ENCODE results near the gene KIF15.

DNA sequence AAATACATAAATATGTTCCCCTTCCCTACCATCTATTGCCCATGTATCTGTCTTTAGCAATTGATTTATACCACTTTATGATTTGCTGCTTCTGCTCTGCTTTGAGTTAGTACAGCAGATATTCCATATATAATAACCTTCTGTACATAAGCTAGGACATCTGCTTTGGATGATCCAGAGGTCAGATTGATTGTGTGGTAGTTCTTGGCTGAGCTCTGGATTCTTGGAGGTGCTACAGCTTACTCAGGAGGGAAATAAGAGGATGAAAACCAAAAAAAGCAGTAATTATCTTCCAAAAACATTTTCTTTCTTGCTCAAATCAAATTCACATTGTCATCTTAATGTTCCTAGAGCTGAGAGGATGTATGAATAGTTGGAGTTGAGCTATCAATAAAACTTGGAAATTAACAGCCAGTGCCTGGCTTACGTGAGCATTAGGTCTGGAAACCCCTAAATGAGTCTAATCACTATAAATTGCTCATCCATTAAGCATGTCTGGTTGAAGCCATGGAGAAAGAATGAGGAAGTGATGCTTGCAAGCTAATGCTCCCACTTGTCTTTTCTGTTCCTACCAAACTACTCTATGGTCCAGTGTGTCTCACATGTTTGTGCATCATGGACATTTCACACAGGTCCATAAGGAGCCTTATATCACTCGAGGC is 63.8 kb downstream of the KIF15 start:
- TF ChIP-seq EZH2 (IDR thresholded peaks at IDR 0.05; ENCODE audit: borderline replicate concordance, insufficient read depth, low read length, poor library complexity, severe bottlenecking) (no peak), RAD21 (conservative IDR thresholded peaks at IDR 0.05) (no peak), EP300 (conservative IDR thresholded peaks at IDR 0.05; ENCODE audit: poor library complexity, severe bottlenecking) (no peak), POLR2AphosphoS5 (IDR thresholded peaks at IDR 0.05) (no peak), TAF1 (IDR thresholded peaks at IDR 0.05; ENCODE audit: low read depth) (no peak), SMC3 (conservative IDR thresholded peaks at IDR 0.05; ENCODE audit: poor library complexity) (no peak), MXI1 (conservative IDR thresholded peaks at IDR 0.05; ENCODE audit: poor library complexity, severe bottlenecking) (no peak)
- TF ChIP-seq, protein P1, sequence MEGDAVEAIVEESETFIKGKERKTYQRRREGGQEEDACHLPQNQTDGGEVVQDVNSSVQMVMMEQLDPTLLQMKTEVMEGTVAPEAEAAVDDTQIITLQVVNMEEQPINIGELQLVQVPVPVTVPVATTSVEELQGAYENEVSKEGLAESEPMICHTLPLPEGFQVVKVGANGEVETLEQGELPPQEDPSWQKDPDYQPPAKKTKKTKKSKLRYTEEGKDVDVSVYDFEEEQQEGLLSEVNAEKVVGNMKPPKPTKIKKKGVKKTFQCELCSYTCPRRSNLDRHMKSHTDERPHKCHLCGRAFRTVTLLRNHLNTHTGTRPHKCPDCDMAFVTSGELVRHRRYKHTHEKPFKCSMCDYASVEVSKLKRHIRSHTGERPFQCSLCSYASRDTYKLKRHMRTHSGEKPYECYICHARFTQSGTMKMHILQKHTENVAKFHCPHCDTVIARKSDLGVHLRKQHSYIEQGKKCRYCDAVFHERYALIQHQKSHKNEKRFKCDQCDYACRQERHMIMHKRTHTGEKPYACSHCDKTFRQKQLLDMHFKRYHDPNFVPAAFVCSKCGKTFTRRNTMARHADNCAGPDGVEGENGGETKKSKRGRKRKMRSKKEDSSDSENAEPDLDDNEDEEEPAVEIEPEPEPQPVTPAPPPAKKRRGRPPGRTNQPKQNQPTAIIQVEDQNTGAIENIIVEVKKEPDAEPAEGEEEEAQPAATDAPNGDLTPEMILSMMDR (IDR thresholded peaks at IDR 0.05; ENCODE audit: poor library complexity, severe bottlenecking), result no peak
- TF ChIP-seq, protein P2, sequence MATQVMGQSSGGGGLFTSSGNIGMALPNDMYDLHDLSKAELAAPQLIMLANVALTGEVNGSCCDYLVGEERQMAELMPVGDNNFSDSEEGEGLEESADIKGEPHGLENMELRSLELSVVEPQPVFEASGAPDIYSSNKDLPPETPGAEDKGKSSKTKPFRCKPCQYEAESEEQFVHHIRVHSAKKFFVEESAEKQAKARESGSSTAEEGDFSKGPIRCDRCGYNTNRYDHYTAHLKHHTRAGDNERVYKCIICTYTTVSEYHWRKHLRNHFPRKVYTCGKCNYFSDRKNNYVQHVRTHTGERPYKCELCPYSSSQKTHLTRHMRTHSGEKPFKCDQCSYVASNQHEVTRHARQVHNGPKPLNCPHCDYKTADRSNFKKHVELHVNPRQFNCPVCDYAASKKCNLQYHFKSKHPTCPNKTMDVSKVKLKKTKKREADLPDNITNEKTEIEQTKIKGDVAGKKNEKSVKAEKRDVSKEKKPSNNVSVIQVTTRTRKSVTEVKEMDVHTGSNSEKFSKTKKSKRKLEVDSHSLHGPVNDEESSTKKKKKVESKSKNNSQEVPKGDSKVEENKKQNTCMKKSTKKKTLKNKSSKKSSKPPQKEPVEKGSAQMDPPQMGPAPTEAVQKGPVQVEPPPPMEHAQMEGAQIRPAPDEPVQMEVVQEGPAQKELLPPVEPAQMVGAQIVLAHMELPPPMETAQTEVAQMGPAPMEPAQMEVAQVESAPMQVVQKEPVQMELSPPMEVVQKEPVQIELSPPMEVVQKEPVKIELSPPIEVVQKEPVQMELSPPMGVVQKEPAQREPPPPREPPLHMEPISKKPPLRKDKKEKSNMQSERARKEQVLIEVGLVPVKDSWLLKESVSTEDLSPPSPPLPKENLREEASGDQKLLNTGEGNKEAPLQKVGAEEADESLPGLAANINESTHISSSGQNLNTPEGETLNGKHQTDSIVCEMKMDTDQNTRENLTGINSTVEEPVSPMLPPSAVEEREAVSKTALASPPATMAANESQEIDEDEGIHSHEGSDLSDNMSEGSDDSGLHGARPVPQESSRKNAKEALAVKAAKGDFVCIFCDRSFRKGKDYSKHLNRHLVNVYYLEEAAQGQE (IDR thresholded peaks at IDR 0.05; ENCODE audit: borderline replicate concordance), result no peak

Measured in neural cell (in vitro differentiated cells).